Calu3 (cell line): ENCODE results near the gene ARHGEF11. TPM values are rescaled to one million over a fixed set of nuclear protein-coding genes. Genes with fewer than 3 reads are reported as not detected.

Experiments
- Bru-seq: library from RNA; stranded (reverse); fragments of 400-500 nt; gene quantifications from one replicate; lab custom pipeline; 2021; lab: Mats Ljungman, UMichigan
- BruChase-seq, 2 experiments: library from RNA; stranded (reverse); fragments of 400-500 nt; gene quantifications; one replicate each; lab custom pipeline; 2021; lab: Mats Ljungman, UMichigan
- BruUV-seq: library from RNA; stranded (reverse); fragments of 400-500 nt; replicated peaks from 2 replicates; lab custom pipeline; 2021; lab: Mats Ljungman, UMichigan
- CTCF ChIA-PET: fragments of 300-600 bp; sonication (Branson Sonifier 250); formaldehyde crosslinking; loops from one replicate; lab custom pipeline; 2022; ENCODE audit warnings: antibody characterized with exemption; lab: Charles Lee
- DNase-seq: peaks from one replicate; pipeline ENCODE4 v3.0.0; 2022
- H3K27ac Mint-ChIP-seq: one replicate; pipeline ENCODE4 v1.8.0; 2022; ENCODE audit warnings: mixed read lengths; ENCODE audit not compliant: unreplicated experiment
- H3K27me3 Mint-ChIP-seq: one replicate; pipeline ENCODE4 v1.8.0; 2022; ENCODE audit warnings: mixed read lengths; ENCODE audit not compliant: unreplicated experiment
- H3K36me3 Mint-ChIP-seq: one replicate; pipeline ENCODE4 v1.8.0; 2022; ENCODE audit warnings: mild to moderate bottlenecking, moderate library complexity, mixed read lengths; ENCODE audit not compliant: insufficient read depth, unreplicated experiment
- H3K4me1 Mint-ChIP-seq: one replicate; pipeline ENCODE4 v1.8.0; 2022; ENCODE audit warnings: mild to moderate bottlenecking, low read depth, mixed read lengths; ENCODE audit not compliant: unreplicated experiment
- H3K4me3 Mint-ChIP-seq: one replicate; pipeline ENCODE4 v1.8.0; 2022; ENCODE audit warnings: mild to moderate bottlenecking, low read depth, moderate library complexity, mixed read lengths; ENCODE audit not compliant: unreplicated experiment
- H3K9me3 Mint-ChIP-seq: one replicate; pipeline ENCODE4 v1.8.0; 2022; ENCODE audit warnings: low read depth, mixed read lengths; ENCODE audit not compliant: unreplicated experiment
- CTCF ChIP-seq: fragments of 200-600 bp; IDR thresholded peaks from one replicate; pipeline ENCODE4 v1.8.0; 2022; ENCODE audit warnings: antibody characterized with exemption; ENCODE audit not compliant: unreplicated experiment
- intact Hi-C: fragments of 100-400 bp; cut with micrococcal nuclease; formaldehyde crosslinking; loops from one replicate; pipeline ENCODE4 v1.10.0; 2022; ENCODE audit not compliant: unreplicated experiment
- long read RNA-seq: library from polyadenylated mRNA; stranded (forward); transcript quantifications from one replicate; pipeline ENCODE4 v2.0.0, GENCODE V29; 2022
- total RNA-seq: library from RNA; stranded (reverse); gene quantifications from 2 replicates; pipeline ENCODE4 v1.2.3, GENCODE V29; 2022

Gene ARHGEF11
- total RNA-seq (44.1 and 46.6 TPM in 2 replicates), Bru-seq, nascent RNA (percentile 79 among the genes with signal in this experiment), BruChase-seq, experiment 1, labeled RNA remaining after a 6-hour chase (percentile 83 among the genes with signal in this experiment), BruChase-seq, experiment 2, labeled RNA remaining after a 2-hour chase (percentile 77 among the genes with signal in this experiment)
- long read RNA-seq, partial matches to known transcripts = 8 of 21 reads
- long read RNA-seq, other reads (novel, unspliced or antisense) = 13 of 21 reads

GRCh38 chr1:157045250-157046218, at the start of gene ARHGEF11:
TSS of gene ARHGEF11 (minus strand) at chr1:157045742. CDS start at chr1:157044330, 1,412 bp downstream.
- Mint-ChIP-seq H3K9me3 (no peaks in the 10 kb centered on the region), H3K27ac (peak within 1 kb of the TSS; percentile 82), H3K4me1 (peaks cover 47% of the 10 kb centered on the region), H3K27me3 (peaks cover under 1% of the 10 kb centered on the region), H3K4me3 (peak within 1 kb of the TSS; percentile 81), H3K36me3 (peaks cover 33% of the 10 kb centered on the region)
- no TSS peak for BruUV-seq
- DNase-seq = peak; percentile 97
- TF ChIP-seq CTCF = no peak
- intact Hi-C loops = no loop called here
- CTCF ChIA-PET = interaction anchor here (0.5 to 1.1 kb wide), 3 partner anchors 65 to 294 kb away, joined by 3 to 5 read pairs (median 3); no protein-coding TSS in a partner anchor

GRCh38 chr1:157095091-157095490, 49.5 kb upstream of the ARHGEF11 start:
- Mint-ChIP-seq H3K27me3 (peaks cover 20% of the 10 kb centered on the region), H3K9me3 (no peaks in the 10 kb centered on the region), H3K4me1 (peaks cover 10% of the 10 kb centered on the region), H3K36me3 (no peaks in the 10 kb centered on the region), H3K27ac (no peak overlapping the region), H3K4me3 (no peak overlapping the region)
- no TSS peak for BruUV-seq
- intact Hi-C loops = no loop called here
- no peak for TF ChIP-seq CTCF
- CTCF ChIA-PET = interaction anchor here (0.6 to 1.0 kb wide), 2 partner anchors 60 to 306 kb away, joined by 3 read pairs; no protein-coding TSS in a partner anchor
- no peak for DNase-seq

GRCh38 chr1:157092831-157093230, 47.3 kb upstream of the ARHGEF11 start:
- peaks cover 7% of the 10 kb centered on the region for H3K27me3 Mint-ChIP-seq
- CTCF ChIA-PET = no interaction called here
- no peak for TF ChIP-seq CTCF
- intact Hi-C loops = loop anchor here (5.0 kb wide), 1 partner anchor 44 kb away; the partner anchor contains the start of gene ETV3
- no TSS peak for BruUV-seq
- no peak overlapping the region for H3K27ac Mint-ChIP-seq
- no peaks in the 10 kb centered on the region for H3K36me3 Mint-ChIP-seq
- H3K4me1 Mint-ChIP-seq = peaks cover 12% of the 10 kb centered on the region
- H3K4me3 Mint-ChIP-seq = no peak overlapping the region
- no peaks in the 10 kb centered on the region for H3K9me3 Mint-ChIP-seq
- no peak for DNase-seq

GRCh38 chr1:157091668-157092273, 46.2 kb upstream of the ARHGEF11 start:
- Mint-ChIP-seq H3K4me1 (peaks cover 12% of the 10 kb centered on the region), H3K36me3 (no peaks in the 10 kb centered on the region), H3K4me3 (no peak overlapping the region), H3K9me3 (no peaks in the 10 kb centered on the region), H3K27me3 (no peaks in the 10 kb centered on the region), H3K27ac (no peak overlapping the region)
- BruUV-seq = no TSS peak
- no peak for DNase-seq
- TF ChIP-seq CTCF = no peak
- intact Hi-C loops = loop anchor here (5.0 kb wide), 1 partner anchor 46 kb away; the partner anchor contains the start of gene ETV3
- CTCF ChIA-PET = interaction anchor here (0.7 to 3.0 kb wide), 2 partner anchors 64 to 109 kb away, joined by 5 to 268 read pairs; no protein-coding TSS in a partner anchor
